GM23338 (cell line): Measurements from ENCODE around the gene PISD. TPM values are rescaled to one million over a fixed set of nuclear protein-coding genes. Genes with fewer than 3 reads are reported as not detected.

Source experiments
- ATAC-seq: fragments of 200-7000 bp; cut with Tn5 transposase; 3 replicates; pipeline ENCODE4 v1.9.1; 2020
- DNase-seq: peaks from one replicate; pipeline ENCODE4 v3.0.0-alpha.2; 2015; ENCODE audit warnings: low spot score
- H2AFZ ChIP-seq: fragments of 200-600 bp; sonication (generic); 2 replicates; pipeline ENCODE4 v1.8.0; 2016; ENCODE audit warnings: antibody characterized with exemption, mild to moderate bottlenecking, moderate library complexity
- H3F3A ChIP-seq: fragments of 200-600 bp; sonication (generic); replicated peaks from 2 replicates; pipeline ENCODE4 v1.8.0; 2017; ENCODE audit warnings: antibody characterized with exemption, mixed run types, low read depth
- H3K27ac ChIP-seq: fragments of 200-600 bp; sonication (generic); 2 replicates; pipeline ENCODE4 v1.6.1; 2016; ENCODE audit warnings: low read depth
- H3K27me3 ChIP-seq: fragments of 200-600 bp; sonication (generic); 2 replicates; pipeline ENCODE4 v1.8.0; 2016; ENCODE audit warnings: mild to moderate bottlenecking, mixed run types, moderate library complexity; ENCODE audit not compliant: insufficient read depth
- H3K36me3 ChIP-seq: fragments of 200-600 bp; sonication (generic); 2 replicates; pipeline ENCODE4 v1.8.0; 2016; ENCODE audit warnings: mild to moderate bottlenecking; ENCODE audit not compliant: insufficient read depth
- H3K4me1 ChIP-seq: fragments of 200-600 bp; sonication (generic); 2 replicates; pipeline ENCODE4 v1.8.0; 2016; ENCODE audit warnings: mild to moderate bottlenecking, moderate library complexity; ENCODE audit not compliant: insufficient read depth
- H3K4me2 ChIP-seq: fragments of 200-600 bp; sonication (generic); 2 replicates; pipeline ENCODE4 v1.7.1; 2017; ENCODE audit warnings: mixed run types
- H3K4me3 ChIP-seq: fragments of 200-600 bp; sonication (generic); 2 replicates; pipeline ENCODE4 v1.6.1; 2016; ENCODE audit warnings: mixed run types
- H3K79me2 ChIP-seq: fragments of 200-600 bp; sonication (generic); replicated peaks from 2 replicates; pipeline ENCODE4 v1.8.0; 2017; ENCODE audit warnings: mild to moderate bottlenecking; ENCODE audit not compliant: insufficient read depth
- H3K9me2 ChIP-seq: fragments of 200-600 bp; sonication (generic); 2 replicates; pipeline ENCODE4 v1.8.0; 2017; ENCODE audit not compliant: insufficient read depth
- H4K20me1 ChIP-seq: fragments of 200-600 bp; sonication (generic); replicated peaks from 2 replicates; pipeline ENCODE4 v1.8.0; 2017; ENCODE audit warnings: mild to moderate bottlenecking; ENCODE audit not compliant: insufficient read depth
- H3K27ac Mint-ChIP-seq: 2 replicates; pipeline ENCODE4 v1.8.0; 2020; ENCODE audit warnings: inconsistent platforms, mild to moderate bottlenecking, moderate library complexity, mixed read lengths
- H3K27me3 Mint-ChIP-seq: 3 replicates; pipeline ENCODE4 v1.8.0; 2022; ENCODE audit warnings: low read depth, mild to moderate bottlenecking, moderate library complexity, mixed read lengths, inconsistent platforms; ENCODE audit not compliant: insufficient read depth, poor library complexity
- H3K36me3 Mint-ChIP-seq: 3 replicates; pipeline ENCODE4 v1.8.0; 2021; ENCODE audit warnings: low read depth, mild to moderate bottlenecking, inconsistent platforms, moderate library complexity, mixed read lengths
- H3K4me1 Mint-ChIP-seq: 3 replicates; pipeline ENCODE4 v1.8.0; 2020; ENCODE audit warnings: mild to moderate bottlenecking, inconsistent platforms, mixed read lengths
- H3K4me3 Mint-ChIP-seq: 3 replicates; pipeline ENCODE4 v1.8.0; 2021; ENCODE audit warnings: moderate library complexity, mild to moderate bottlenecking, inconsistent platforms, mixed read lengths
- H3K9me3 Mint-ChIP-seq: 3 replicates; pipeline ENCODE4 v1.8.0; 2020; ENCODE audit warnings: moderate library complexity, mild to moderate bottlenecking, inconsistent platforms, mixed read lengths
- CTCF ChIP-seq, 2 experiments: fragments of 200-600 bp in 1 of 2; sonication (generic) in 1 of 2; conservative IDR thresholded peaks; 2 replicates each; pipeline versions ENCODE4 v1.5.1 to v1.6.1; 2016 to 2017; ENCODE audit warnings: antibody characterized with exemption in 2 of 2, low read depth in 2 of 2, mild to moderate bottlenecking in 2 of 2, moderate library complexity in 1 of 2
- ETS1 ChIP-seq: IDR thresholded peaks from 2 replicates; pipeline ENCODE4 v1.6.1; 2016; ENCODE audit warnings: antibody characterized with exemption
- EZH2phosphoT487 ChIP-seq: fragments of 200-600 bp; sonication (generic); IDR thresholded peaks from one replicate; pipeline ENCODE4 v1.8.1; 2018; ENCODE audit warnings: antibody characterized with exemption; ENCODE audit not compliant: unreplicated experiment
- JUNB ChIP-seq: IDR thresholded peaks from one replicate; pipeline ENCODE4 v1.6.1; 2016; ENCODE audit warnings: antibody characterized with exemption; ENCODE audit not compliant: unreplicated experiment
- NANOG ChIP-seq: IDR thresholded peaks from 2 replicates; pipeline ENCODE4 v1.6.1; 2016; ENCODE audit warnings: antibody characterized with exemption, borderline replicate concordance
- POLR2AphosphoS5 ChIP-seq: IDR thresholded peaks from 2 replicates; pipeline ENCODE4 v1.6.1; 2016; ENCODE audit warnings: antibody characterized with exemption, low read depth
- REST ChIP-seq: IDR thresholded peaks from one replicate; pipeline ENCODE4 v1.6.1; 2018; ENCODE audit warnings: antibody characterized with exemption; ENCODE audit not compliant: unreplicated experiment
- ZNF331 ChIP-seq: fragments of 250-450 bp; sonication (Bioruptor Pico); IDR thresholded peaks from 2 replicates; pipeline ENCODE4 v1.5.0; 2020; ENCODE audit warnings: low read depth, mild to moderate bottlenecking, moderate library complexity
- polyA plus RNA-seq: library from polyadenylated mRNA; unstranded; fragments of >200 nt; fragmentation: Nextera tagmentation; extraction: Ambion mirVana; gene quantifications from 2 replicates; pipeline ENCODE4 v1.2.1, GENCODE V29; 2016
- total RNA-seq: library from RNA; depleted of rRNA; stranded (reverse); fragments of >200 nt; shearing (Covaris generic); gene quantifications from 2 replicates; pipeline ENCODE4 v1.2.3, GENCODE V29; 2014

PISD gene
- total and polyA plus RNA-seq, 2 experiments from 2014 or later = 43.1 to 54.5 TPM

- TF ChIP-seq ETS1 = no peak
- TF ChIP-seq ZNF331 = no peak
- no peak for TF ChIP-seq POLR2AphosphoS5
- TF ChIP-seq JUNB = no peak
- no peak for TF ChIP-seq CTCF (conservative IDR thresholded peaks at IDR 0.05; ENCODE audit: low read depth in 2 of 2)
- TF ChIP-seq EZH2phosphoT487 = no peak
- no peak for TF ChIP-seq NANOG
- no peak for TF ChIP-seq REST
These were observed 19.6 kb upstream of the PISD start (continued) for GRCh38 chr22:31681349-31682345.

- TF ChIP-seq CTCF (conservative IDR thresholded peaks at IDR 0.05; ENCODE audit: low read depth in 2 of 2) = no peak
- no peaks in the 10 kb centered on the region for H3K9me2 ChIP-seq
- H4K20me1 ChIP-seq = no peaks in the 10 kb centered on the region
- no peak overlapping the region for H3K4me2 ChIP-seq
- Mint-ChIP-seq H3K4me3 (no peak overlapping the region), H3K36me3 (peaks cover 15% of the 10 kb centered on the region), H3K27me3 (peaks cover 10% of the 10 kb centered on the region), H3K4me1 (no peaks in the 10 kb centered on the region), H3K27ac (no peak overlapping the region), H3K9me3 (no peaks in the 10 kb centered on the region; the same call in 2 of the 3 replicates)
- H3K36me3 ChIP-seq = peaks cover 6% of the 10 kb centered on the region; the same call in 1 of the 2 replicates
- ATAC-seq = no peak
- H2AFZ ChIP-seq = no peak overlapping the region
- H3K27me3 ChIP-seq = no peaks in the 10 kb centered on the region
- DNase-seq = no peak
- no peaks in the 10 kb centered on the region for H3F3A ChIP-seq
- no peak overlapping the region for H3K4me3 ChIP-seq
- 0 out of 2 replicates have a peak overlapping the region, but pooled peaks have one; percentile 26 for H3K27ac ChIP-seq
- H3K79me2 ChIP-seq = no peaks in the 10 kb centered on the region
- H3K4me1 ChIP-seq = no peaks in the 10 kb centered on the region
These were observed 18.9 kb upstream of the PISD start for GRCh38 chr22:31680861-31681341.
